GM23338 (cell line): ENCODE results near the gene SCFD2. TPM values are rescaled to one million over a fixed set of nuclear protein-coding genes. Genes with fewer than 3 reads are reported as not detected.

Experiments used
- ATAC-seq: fragments of 200-7000 bp; cut with Tn5 transposase; 3 replicates; pipeline ENCODE4 v1.9.1; 2020
- DNase-seq: peaks from one replicate; pipeline ENCODE4 v3.0.0-alpha.2; 2015; ENCODE audit warnings: low spot score
- H2AFZ ChIP-seq: fragments of 200-600 bp; sonication (generic); 2 replicates; pipeline ENCODE4 v1.8.0; 2016; ENCODE audit warnings: antibody characterized with exemption, mild to moderate bottlenecking, moderate library complexity
- H3F3A ChIP-seq: fragments of 200-600 bp; sonication (generic); replicated peaks from 2 replicates; pipeline ENCODE4 v1.8.0; 2017; ENCODE audit warnings: antibody characterized with exemption, mixed run types, low read depth
- H3K27ac ChIP-seq: fragments of 200-600 bp; sonication (generic); 2 replicates; pipeline ENCODE4 v1.6.1; 2016; ENCODE audit warnings: low read depth
- H3K27me3 ChIP-seq: fragments of 200-600 bp; sonication (generic); 2 replicates; pipeline ENCODE4 v1.8.0; 2016; ENCODE audit warnings: mild to moderate bottlenecking, mixed run types, moderate library complexity; ENCODE audit not compliant: insufficient read depth
- H3K36me3 ChIP-seq: fragments of 200-600 bp; sonication (generic); 2 replicates; pipeline ENCODE4 v1.8.0; 2016; ENCODE audit warnings: mild to moderate bottlenecking; ENCODE audit not compliant: insufficient read depth
- H3K4me1 ChIP-seq: fragments of 200-600 bp; sonication (generic); 2 replicates; pipeline ENCODE4 v1.8.0; 2016; ENCODE audit warnings: mild to moderate bottlenecking, moderate library complexity; ENCODE audit not compliant: insufficient read depth
- H3K4me2 ChIP-seq: fragments of 200-600 bp; sonication (generic); 2 replicates; pipeline ENCODE4 v1.7.1; 2017; ENCODE audit warnings: mixed run types
- H3K4me3 ChIP-seq: fragments of 200-600 bp; sonication (generic); 2 replicates; pipeline ENCODE4 v1.6.1; 2016; ENCODE audit warnings: mixed run types
- H3K79me2 ChIP-seq: fragments of 200-600 bp; sonication (generic); replicated peaks from 2 replicates; pipeline ENCODE4 v1.8.0; 2017; ENCODE audit warnings: mild to moderate bottlenecking; ENCODE audit not compliant: insufficient read depth
- H3K9me2 ChIP-seq: fragments of 200-600 bp; sonication (generic); 2 replicates; pipeline ENCODE4 v1.8.0; 2017; ENCODE audit not compliant: insufficient read depth
- H4K20me1 ChIP-seq: fragments of 200-600 bp; sonication (generic); replicated peaks from 2 replicates; pipeline ENCODE4 v1.8.0; 2017; ENCODE audit warnings: mild to moderate bottlenecking; ENCODE audit not compliant: insufficient read depth
- H3K27ac Mint-ChIP-seq: 2 replicates; pipeline ENCODE4 v1.8.0; 2020; ENCODE audit warnings: inconsistent platforms, mild to moderate bottlenecking, moderate library complexity, mixed read lengths
- H3K27me3 Mint-ChIP-seq: 3 replicates; pipeline ENCODE4 v1.8.0; 2022; ENCODE audit warnings: low read depth, mild to moderate bottlenecking, moderate library complexity, mixed read lengths, inconsistent platforms; ENCODE audit not compliant: insufficient read depth, poor library complexity
- H3K36me3 Mint-ChIP-seq: 3 replicates; pipeline ENCODE4 v1.8.0; 2021; ENCODE audit warnings: low read depth, mild to moderate bottlenecking, inconsistent platforms, moderate library complexity, mixed read lengths
- H3K4me1 Mint-ChIP-seq: 3 replicates; pipeline ENCODE4 v1.8.0; 2020; ENCODE audit warnings: mild to moderate bottlenecking, inconsistent platforms, mixed read lengths
- H3K4me3 Mint-ChIP-seq: 3 replicates; pipeline ENCODE4 v1.8.0; 2021; ENCODE audit warnings: moderate library complexity, mild to moderate bottlenecking, inconsistent platforms, mixed read lengths
- H3K9me3 Mint-ChIP-seq: 3 replicates; pipeline ENCODE4 v1.8.0; 2020; ENCODE audit warnings: moderate library complexity, mild to moderate bottlenecking, inconsistent platforms, mixed read lengths
- CREB1 ChIP-seq: fragments of 250-450 bp; sonication (Bioruptor Pico); IDR thresholded peaks from 2 replicates; pipeline ENCODE4 v1.5.0; 2020; ENCODE audit warnings: low read depth, mild to moderate bottlenecking, moderate library complexity
- EZH2 ChIP-seq: fragments of 200-600 bp; sonication (generic); IDR thresholded peaks from one replicate; pipeline ENCODE4 v1.8.0; 2017; ENCODE audit warnings: antibody characterized with exemption, mild to moderate bottlenecking, low read depth; ENCODE audit not compliant: unreplicated experiment
- EZH2phosphoT487 ChIP-seq: fragments of 200-600 bp; sonication (generic); IDR thresholded peaks from one replicate; pipeline ENCODE4 v1.8.1; 2018; ENCODE audit warnings: antibody characterized with exemption; ENCODE audit not compliant: unreplicated experiment
- NANOG ChIP-seq: IDR thresholded peaks from 2 replicates; pipeline ENCODE4 v1.6.1; 2016; ENCODE audit warnings: antibody characterized with exemption, borderline replicate concordance
- POLR2AphosphoS5 ChIP-seq: IDR thresholded peaks from 2 replicates; pipeline ENCODE4 v1.6.1; 2016; ENCODE audit warnings: antibody characterized with exemption, low read depth
- STAT1 ChIP-seq: IDR thresholded peaks from one replicate; pipeline ENCODE4 v1.6.1; 2016; ENCODE audit warnings: antibody characterized with exemption; ENCODE audit not compliant: unreplicated experiment
- ZNF114 ChIP-seq: fragments of 250-450 bp; sonication (Bioruptor Pico); IDR thresholded peaks from 2 replicates; pipeline ENCODE4 v1.5.0; 2020; ENCODE audit warnings: mild to moderate bottlenecking, moderate library complexity
- ZNF331 ChIP-seq: fragments of 250-450 bp; sonication (Bioruptor Pico); IDR thresholded peaks from 2 replicates; pipeline ENCODE4 v1.5.0; 2020; ENCODE audit warnings: low read depth, mild to moderate bottlenecking, moderate library complexity
- polyA plus RNA-seq: library from polyadenylated mRNA; unstranded; fragments of >200 nt; fragmentation: Nextera tagmentation; extraction: Ambion mirVana; gene quantifications from 2 replicates; pipeline ENCODE4 v1.2.1, GENCODE V29; 2016
- total RNA-seq: library from RNA; depleted of rRNA; stranded (reverse); fragments of >200 nt; shearing (Covaris generic); gene quantifications from 2 replicates; pipeline ENCODE4 v1.2.3, GENCODE V29; 2014
- TF ChIP-seq, protein P1 (sequence below), 2 experiments: fragments of 200-600 bp in 1 of 2; sonication (generic) in 1 of 2; conservative IDR thresholded peaks; 2 replicates each; pipeline versions ENCODE4 v1.5.1 to v1.6.1; 2016 to 2017; ENCODE audit warnings: antibody characterized with exemption in 2 of 2, low read depth in 2 of 2, mild to moderate bottlenecking in 2 of 2, moderate library complexity in 1 of 2
- TF ChIP-seq, protein P2 (sequence below): IDR thresholded peaks from one replicate; pipeline ENCODE4 v1.6.1; 2018; ENCODE audit warnings: antibody characterized with exemption; ENCODE audit not compliant: unreplicated experiment
- TF ChIP-seq, protein P3 (sequence below): IDR thresholded peaks from 2 replicates; pipeline ENCODE4 v1.6.1; 2016; ENCODE audit warnings: antibody characterized with exemption

The SCFD2 gene
- total and polyA plus RNA-seq, 2 experiments from 2014 or later, result 5.7 to 17.5 TPM

DNA sequence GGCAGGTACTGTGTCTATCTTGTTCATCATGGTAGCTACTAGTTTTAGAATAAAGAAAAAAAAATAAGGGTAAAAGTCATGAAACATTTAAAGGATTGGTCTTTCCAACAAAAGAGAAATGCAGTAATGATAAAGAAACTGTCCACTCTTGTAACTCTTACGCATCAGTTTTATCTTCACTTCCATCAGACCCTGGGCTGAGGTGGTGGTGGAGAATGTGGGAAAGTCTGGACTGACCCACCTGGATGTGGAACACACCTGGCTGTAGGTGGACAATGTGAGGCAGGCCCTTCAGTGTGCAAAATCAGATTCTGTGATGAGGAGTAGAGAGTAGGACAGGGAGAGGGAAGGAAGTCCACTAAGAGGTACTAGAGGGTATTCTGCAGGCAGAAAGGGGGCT is 375.2 kb downstream of the SCFD2 start (continued):
- TF ChIP-seq, protein P1, sequence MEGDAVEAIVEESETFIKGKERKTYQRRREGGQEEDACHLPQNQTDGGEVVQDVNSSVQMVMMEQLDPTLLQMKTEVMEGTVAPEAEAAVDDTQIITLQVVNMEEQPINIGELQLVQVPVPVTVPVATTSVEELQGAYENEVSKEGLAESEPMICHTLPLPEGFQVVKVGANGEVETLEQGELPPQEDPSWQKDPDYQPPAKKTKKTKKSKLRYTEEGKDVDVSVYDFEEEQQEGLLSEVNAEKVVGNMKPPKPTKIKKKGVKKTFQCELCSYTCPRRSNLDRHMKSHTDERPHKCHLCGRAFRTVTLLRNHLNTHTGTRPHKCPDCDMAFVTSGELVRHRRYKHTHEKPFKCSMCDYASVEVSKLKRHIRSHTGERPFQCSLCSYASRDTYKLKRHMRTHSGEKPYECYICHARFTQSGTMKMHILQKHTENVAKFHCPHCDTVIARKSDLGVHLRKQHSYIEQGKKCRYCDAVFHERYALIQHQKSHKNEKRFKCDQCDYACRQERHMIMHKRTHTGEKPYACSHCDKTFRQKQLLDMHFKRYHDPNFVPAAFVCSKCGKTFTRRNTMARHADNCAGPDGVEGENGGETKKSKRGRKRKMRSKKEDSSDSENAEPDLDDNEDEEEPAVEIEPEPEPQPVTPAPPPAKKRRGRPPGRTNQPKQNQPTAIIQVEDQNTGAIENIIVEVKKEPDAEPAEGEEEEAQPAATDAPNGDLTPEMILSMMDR (conservative IDR thresholded peaks at IDR 0.05; ENCODE audit: low read depth in 2 of 2), result no peak
- no peak for TF ChIP-seq CREB1 (CRISPR knock-in tag)
- TF ChIP-seq, protein P2, sequence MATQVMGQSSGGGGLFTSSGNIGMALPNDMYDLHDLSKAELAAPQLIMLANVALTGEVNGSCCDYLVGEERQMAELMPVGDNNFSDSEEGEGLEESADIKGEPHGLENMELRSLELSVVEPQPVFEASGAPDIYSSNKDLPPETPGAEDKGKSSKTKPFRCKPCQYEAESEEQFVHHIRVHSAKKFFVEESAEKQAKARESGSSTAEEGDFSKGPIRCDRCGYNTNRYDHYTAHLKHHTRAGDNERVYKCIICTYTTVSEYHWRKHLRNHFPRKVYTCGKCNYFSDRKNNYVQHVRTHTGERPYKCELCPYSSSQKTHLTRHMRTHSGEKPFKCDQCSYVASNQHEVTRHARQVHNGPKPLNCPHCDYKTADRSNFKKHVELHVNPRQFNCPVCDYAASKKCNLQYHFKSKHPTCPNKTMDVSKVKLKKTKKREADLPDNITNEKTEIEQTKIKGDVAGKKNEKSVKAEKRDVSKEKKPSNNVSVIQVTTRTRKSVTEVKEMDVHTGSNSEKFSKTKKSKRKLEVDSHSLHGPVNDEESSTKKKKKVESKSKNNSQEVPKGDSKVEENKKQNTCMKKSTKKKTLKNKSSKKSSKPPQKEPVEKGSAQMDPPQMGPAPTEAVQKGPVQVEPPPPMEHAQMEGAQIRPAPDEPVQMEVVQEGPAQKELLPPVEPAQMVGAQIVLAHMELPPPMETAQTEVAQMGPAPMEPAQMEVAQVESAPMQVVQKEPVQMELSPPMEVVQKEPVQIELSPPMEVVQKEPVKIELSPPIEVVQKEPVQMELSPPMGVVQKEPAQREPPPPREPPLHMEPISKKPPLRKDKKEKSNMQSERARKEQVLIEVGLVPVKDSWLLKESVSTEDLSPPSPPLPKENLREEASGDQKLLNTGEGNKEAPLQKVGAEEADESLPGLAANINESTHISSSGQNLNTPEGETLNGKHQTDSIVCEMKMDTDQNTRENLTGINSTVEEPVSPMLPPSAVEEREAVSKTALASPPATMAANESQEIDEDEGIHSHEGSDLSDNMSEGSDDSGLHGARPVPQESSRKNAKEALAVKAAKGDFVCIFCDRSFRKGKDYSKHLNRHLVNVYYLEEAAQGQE, result no peak
- no peak for TF ChIP-seq EZH2
- no peak for TF ChIP-seq NANOG

DNA sequence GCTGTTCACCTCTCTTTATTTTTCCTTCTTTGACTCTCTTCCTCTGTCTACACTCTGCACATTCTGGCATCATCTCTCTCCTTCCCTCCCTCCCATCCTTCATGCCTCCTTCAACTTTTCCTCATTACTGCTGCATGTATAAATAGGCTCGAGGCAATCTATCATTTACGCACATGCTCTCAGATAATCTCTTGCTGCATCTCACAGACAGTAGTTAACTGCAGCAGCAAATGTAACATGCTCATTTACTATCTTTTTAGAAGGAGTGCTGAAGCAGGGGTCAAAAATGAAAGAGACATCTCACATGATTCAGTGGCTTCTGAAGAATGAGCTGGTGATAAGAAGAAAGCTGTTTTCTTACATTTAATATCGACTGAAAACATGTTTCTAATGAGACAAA is 376.0 kb downstream of the SCFD2 start:
- Mint-ChIP-seq H3K4me3 (no peak overlapping the region), H3K27ac (no peak overlapping the region), H3K9me3 (peaks cover 38% of the 10 kb centered on the region)
- TF ChIP-seq, protein P2, result no peak
- no peak for TF ChIP-seq ZNF331 (CRISPR knock-in tag)
- TF ChIP-seq CREB1 (CRISPR knock-in tag), result no peak
- TF ChIP-seq ZNF114 (CRISPR knock-in tag), result no peak
- TF ChIP-seq, protein P1 (conservative IDR thresholded peaks at IDR 0.05; ENCODE audit: low read depth in 2 of 2), result no peak
- TF ChIP-seq STAT1, result no peak
- TF ChIP-seq, protein P3, sequence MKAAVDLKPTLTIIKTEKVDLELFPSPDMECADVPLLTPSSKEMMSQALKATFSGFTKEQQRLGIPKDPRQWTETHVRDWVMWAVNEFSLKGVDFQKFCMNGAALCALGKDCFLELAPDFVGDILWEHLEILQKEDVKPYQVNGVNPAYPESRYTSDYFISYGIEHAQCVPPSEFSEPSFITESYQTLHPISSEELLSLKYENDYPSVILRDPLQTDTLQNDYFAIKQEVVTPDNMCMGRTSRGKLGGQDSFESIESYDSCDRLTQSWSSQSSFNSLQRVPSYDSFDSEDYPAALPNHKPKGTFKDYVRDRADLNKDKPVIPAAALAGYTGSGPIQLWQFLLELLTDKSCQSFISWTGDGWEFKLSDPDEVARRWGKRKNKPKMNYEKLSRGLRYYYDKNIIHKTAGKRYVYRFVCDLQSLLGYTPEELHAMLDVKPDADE, result no peak
- TF ChIP-seq EZH2, result no peak
- TF ChIP-seq POLR2AphosphoS5, result no peak
- no peak for TF ChIP-seq EZH2phosphoT487

More for the DNA sequence above, 376.0 kb downstream of the SCFD2 start:
- Mint-ChIP-seq H3K36me3 (peaks cover 27% of the 10 kb centered on the region), H3K4me1 (no peaks in the 10 kb centered on the region; the same call in 2 of the 3 replicates), H3K27me3 (no peaks in the 10 kb centered on the region)
- H3K4me1 ChIP-seq, result no peaks in the 10 kb centered on the region
- H3K4me2 ChIP-seq, result no peak overlapping the region
- no peak for DNase-seq
- no peaks in the 10 kb centered on the region for H3K36me3 ChIP-seq
- no peaks in the 10 kb centered on the region for H3K79me2 ChIP-seq
- no peak overlapping the region for H2AFZ ChIP-seq
- H3K27me3 ChIP-seq, result no peaks in the 10 kb centered on the region
- no peak for ATAC-seq
- no peaks in the 10 kb centered on the region for H3F3A ChIP-seq
- H3K27ac ChIP-seq, result no peak overlapping the region
- H3K9me2 ChIP-seq, result no peaks in the 10 kb centered on the region
- H4K20me1 ChIP-seq, result no peaks in the 10 kb centered on the region
- no peak overlapping the region for H3K4me3 ChIP-seq
